Neural cell (in vitro differentiated cells): Measurements from ENCODE around the gene ATP6AP1.

Source experiments
- POLR2AphosphoS5 ChIP-seq: IDR thresholded peaks from 2 replicates; pipeline ENCODE4 v1.6.1; 2012
- TF ChIP-seq, protein P1 (sequence below): IDR thresholded peaks from 2 replicates; pipeline ENCODE4 v1.6.1; 2012; ENCODE audit warnings: borderline replicate concordance
- TF ChIP-seq, protein P2 (sequence below): fragments of 450-650 bp; IDR thresholded peaks from 2 replicates; pipeline ENCODE4 v1.5.1; 2014; ENCODE audit warnings: antibody characterized with exemption, mild to moderate bottlenecking, moderate library complexity; ENCODE audit not compliant: poor library complexity, severe bottlenecking

DNA sequence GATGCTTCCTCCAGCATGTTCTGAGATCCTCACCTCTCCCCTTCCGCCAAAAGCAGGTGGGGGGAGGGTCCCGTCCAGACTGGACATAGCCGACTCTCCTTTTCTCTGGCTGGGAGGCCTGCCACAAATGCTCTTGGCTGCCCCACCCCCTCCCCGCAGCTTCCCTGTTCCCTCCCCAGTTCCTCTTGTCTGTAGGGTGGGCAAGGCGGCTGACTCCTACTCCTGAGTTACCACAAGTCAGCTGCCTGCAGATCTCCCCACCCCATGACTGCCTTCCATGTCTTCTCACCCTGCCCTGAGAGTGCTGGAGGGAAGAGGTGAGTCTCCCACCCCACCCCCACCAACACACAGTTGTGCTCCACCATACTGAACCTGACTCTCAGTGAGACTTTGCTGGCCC is 2.9 kb downstream of the ATP6AP1 start:
- TF ChIP-seq, protein P1, sequence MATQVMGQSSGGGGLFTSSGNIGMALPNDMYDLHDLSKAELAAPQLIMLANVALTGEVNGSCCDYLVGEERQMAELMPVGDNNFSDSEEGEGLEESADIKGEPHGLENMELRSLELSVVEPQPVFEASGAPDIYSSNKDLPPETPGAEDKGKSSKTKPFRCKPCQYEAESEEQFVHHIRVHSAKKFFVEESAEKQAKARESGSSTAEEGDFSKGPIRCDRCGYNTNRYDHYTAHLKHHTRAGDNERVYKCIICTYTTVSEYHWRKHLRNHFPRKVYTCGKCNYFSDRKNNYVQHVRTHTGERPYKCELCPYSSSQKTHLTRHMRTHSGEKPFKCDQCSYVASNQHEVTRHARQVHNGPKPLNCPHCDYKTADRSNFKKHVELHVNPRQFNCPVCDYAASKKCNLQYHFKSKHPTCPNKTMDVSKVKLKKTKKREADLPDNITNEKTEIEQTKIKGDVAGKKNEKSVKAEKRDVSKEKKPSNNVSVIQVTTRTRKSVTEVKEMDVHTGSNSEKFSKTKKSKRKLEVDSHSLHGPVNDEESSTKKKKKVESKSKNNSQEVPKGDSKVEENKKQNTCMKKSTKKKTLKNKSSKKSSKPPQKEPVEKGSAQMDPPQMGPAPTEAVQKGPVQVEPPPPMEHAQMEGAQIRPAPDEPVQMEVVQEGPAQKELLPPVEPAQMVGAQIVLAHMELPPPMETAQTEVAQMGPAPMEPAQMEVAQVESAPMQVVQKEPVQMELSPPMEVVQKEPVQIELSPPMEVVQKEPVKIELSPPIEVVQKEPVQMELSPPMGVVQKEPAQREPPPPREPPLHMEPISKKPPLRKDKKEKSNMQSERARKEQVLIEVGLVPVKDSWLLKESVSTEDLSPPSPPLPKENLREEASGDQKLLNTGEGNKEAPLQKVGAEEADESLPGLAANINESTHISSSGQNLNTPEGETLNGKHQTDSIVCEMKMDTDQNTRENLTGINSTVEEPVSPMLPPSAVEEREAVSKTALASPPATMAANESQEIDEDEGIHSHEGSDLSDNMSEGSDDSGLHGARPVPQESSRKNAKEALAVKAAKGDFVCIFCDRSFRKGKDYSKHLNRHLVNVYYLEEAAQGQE = no peak
- TF ChIP-seq, protein P2, sequence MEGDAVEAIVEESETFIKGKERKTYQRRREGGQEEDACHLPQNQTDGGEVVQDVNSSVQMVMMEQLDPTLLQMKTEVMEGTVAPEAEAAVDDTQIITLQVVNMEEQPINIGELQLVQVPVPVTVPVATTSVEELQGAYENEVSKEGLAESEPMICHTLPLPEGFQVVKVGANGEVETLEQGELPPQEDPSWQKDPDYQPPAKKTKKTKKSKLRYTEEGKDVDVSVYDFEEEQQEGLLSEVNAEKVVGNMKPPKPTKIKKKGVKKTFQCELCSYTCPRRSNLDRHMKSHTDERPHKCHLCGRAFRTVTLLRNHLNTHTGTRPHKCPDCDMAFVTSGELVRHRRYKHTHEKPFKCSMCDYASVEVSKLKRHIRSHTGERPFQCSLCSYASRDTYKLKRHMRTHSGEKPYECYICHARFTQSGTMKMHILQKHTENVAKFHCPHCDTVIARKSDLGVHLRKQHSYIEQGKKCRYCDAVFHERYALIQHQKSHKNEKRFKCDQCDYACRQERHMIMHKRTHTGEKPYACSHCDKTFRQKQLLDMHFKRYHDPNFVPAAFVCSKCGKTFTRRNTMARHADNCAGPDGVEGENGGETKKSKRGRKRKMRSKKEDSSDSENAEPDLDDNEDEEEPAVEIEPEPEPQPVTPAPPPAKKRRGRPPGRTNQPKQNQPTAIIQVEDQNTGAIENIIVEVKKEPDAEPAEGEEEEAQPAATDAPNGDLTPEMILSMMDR = no peak
- no peak for TF ChIP-seq POLR2AphosphoS5
